ENCODE results near the gene ZFP82. TPM values are rescaled to one million over a fixed set of nuclear protein-coding genes. Genes with fewer than 3 reads are reported as not detected.

Gene ZFP82
- total RNA-seq, 1 donor from 2014 or later: 6.0 TPM

DNA sequence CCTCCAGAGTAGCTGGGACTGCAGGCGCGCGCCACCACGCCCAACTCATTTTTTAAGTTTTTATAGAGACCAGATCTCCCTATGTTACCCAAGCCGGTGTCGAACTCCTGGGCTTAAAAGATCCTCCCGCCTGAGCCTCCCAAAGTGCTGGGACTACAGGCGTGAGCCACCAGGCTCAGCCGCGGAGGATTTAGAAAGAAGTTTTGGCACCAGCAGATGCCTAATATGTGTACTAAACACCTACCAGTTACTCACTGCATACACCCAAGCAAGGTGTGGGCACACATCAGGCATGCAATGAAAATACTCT lies 39.0 kb downstream of the ZFP82 start:
- no peak for TF ChIP-seq CTCF (IDR thresholded peaks at IDR 0.05; ENCODE audit: insufficient read depth, low read length, poor library complexity, severe bottlenecking)
- Histone ChIP-seq H3K36me3 (ENCODE audit: control insufficient read depth, insufficient read depth, low read length) (no peaks in the 10 kb centered on the region), H3K27me3 (ENCODE audit: control insufficient read depth, insufficient read depth, low read length) (no peaks in the 10 kb centered on the region), H3K4me3 (ENCODE audit: low read depth, low read length) (peak overlapping the region; percentile 68)
- no peak for DNase-seq (ENCODE audit: low read depth)

DNA sequence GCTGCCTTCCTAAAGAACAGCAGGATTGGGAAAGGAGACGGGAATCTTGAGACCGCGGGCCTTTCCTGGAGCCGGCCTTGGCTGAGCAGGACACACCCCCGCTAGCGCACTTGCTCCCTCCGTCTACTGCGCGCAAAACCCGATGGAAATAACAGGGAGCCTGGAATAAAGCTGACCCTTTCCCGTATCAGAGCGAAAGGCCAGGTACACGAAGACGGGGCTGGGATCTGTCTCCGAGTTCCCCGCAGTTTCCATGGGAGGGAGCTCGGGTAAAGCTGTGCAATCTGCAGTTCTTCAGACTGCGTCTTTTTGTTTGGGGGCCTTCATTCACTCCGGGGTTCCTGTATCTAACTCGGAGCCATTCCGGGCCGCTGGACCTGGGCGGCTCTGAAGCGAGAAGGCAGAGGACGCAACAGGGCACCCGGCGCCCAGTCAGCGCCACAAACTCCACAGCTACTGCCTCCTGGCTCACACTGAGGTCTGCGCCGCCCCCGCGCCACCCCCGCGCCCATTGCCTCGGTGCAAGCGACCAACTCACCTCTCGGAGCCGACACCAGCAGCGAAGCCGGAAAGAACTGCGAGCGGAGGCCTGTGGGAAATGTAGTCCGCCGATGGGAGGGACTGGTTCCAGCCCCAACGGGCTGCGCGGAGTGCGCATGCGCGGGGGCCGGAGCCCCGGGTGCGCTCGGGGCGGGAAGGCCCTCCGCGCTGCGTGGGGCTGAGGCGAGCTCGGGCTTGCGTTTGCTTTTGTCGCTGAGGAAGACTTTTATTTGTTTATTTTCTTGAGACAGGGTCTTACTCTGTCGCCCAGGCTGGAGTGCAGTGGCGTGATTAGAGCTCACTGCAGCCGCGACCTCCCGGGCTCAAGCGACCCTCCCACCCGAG lies 39.6 kb downstream of the ZFP82 start, which contains the start of gene ZFP14:
TSS of gene ZFP14 (minus strand) at position 577 of the 885 bp plus-strand sequence. CDS start 11,309 bp downstream, outside the sequence.
- H3K27me3 ChIP-seq (ENCODE audit: control insufficient read depth, insufficient read depth, low read length): no peaks in the 10 kb centered on the region
- H3K36me3 ChIP-seq (ENCODE audit: control insufficient read depth, insufficient read depth, low read length): no peaks in the 10 kb centered on the region
- H3K4me3 ChIP-seq (ENCODE audit: low read depth, low read length): peak within 1 kb of the TSS; percentile 68
- TF ChIP-seq CTCF (IDR thresholded peaks at IDR 0.05; ENCODE audit: insufficient read depth, low read length, poor library complexity, severe bottlenecking): peak; percentile 26
- DNase-seq (ENCODE audit: low read depth): peak; percentile 65

DNA sequence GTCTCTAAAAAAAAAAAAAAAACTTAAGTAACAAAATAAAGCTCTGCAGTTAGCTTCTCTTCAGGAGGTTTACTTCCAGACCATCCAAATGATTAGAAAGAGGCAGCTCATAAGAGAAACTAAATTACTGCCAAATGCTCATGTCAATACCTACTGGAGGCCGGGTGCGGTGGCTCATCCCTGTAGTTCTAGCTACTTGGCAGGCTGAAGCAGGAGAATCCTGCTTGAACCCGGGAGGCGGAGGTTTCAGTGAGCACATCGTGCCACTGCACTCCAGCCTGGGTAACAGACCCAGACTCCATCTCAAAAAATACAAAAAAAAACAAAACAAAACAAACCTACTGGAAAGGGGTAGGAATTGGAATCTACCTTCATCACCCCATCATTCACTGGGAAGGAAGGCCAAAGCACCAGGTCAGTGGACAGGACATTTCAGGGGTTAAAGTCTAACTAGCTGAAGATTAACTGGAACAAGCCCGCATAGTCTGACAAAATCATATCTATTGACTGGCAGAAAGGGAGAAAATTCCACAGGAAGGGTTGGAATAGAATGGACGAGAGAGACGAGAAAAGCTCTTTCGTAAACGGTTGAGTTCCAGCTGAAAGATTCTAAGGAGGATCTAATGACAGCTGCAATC lies 40.8 kb downstream of the ZFP82 start:
- DNase-seq (ENCODE audit: low read depth): no peak
- Histone ChIP-seq H3K36me3 (ENCODE audit: control insufficient read depth, insufficient read depth, low read length) (no peaks in the 10 kb centered on the region), H3K4me3 (ENCODE audit: low read depth, low read length) (peak overlapping the region; percentile 68), H3K27me3 (ENCODE audit: control insufficient read depth, insufficient read depth, low read length) (no peaks in the 10 kb centered on the region)
- no peak for TF ChIP-seq CTCF (IDR thresholded peaks at IDR 0.05; ENCODE audit: insufficient read depth, low read length, poor library complexity, severe bottlenecking)

DNA sequence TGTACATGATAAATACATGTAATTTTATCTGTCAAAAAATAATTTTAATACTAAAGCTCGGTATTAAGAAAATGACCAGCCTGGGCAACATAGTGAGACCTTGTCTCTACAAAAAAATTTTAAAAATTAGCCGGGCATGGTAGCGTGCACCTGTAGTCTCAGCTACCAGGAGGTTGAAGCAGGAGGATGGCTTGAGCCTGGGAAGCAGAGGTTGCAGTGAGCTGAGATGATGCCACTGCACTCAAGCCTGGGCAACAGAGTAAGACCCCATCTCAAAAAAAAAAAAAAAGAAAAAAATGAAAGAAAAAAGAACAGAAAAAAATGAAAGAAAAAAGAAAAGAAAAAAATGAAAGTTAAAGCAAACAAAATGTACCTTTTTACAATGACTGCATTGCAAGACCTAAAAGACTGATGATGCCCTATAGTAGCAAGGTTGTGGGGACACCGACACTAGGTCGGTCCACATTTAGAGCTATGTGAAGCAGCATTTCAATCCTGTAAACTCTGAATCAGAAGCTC lies 44.7 kb downstream of the ZFP82 start:
- H3K4me3 ChIP-seq (ENCODE audit: low read depth, low read length): no peak overlapping the region
- TF ChIP-seq CTCF (IDR thresholded peaks at IDR 0.05; ENCODE audit: insufficient read depth, low read length, poor library complexity, severe bottlenecking): no peak
- no peak for DNase-seq (ENCODE audit: low read depth)
- H3K36me3 ChIP-seq (ENCODE audit: control insufficient read depth, insufficient read depth, low read length): no peaks in the 10 kb centered on the region
- no peaks in the 10 kb centered on the region for H3K27me3 ChIP-seq (ENCODE audit: control insufficient read depth, insufficient read depth, low read length)

DNA sequence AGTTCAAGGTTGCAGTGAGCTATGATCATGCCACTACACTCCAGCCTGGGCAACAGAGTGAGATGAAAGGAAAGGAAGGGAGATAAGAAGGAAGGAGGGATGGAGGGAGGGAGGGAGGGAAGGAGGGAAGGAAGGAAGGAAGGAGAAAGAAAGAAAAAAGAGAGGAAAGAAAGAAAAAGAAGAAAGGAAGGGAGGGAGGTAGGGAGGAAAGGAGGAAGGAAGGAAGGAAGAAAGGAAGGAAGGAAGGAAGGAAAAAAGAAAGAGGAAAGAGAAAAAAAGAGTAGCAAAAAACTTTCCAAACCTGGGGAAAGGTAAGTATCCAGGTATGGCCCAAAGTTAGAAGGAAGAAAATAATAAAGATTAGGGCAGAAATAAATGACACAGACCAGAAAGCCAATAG lies 46.6 kb downstream of the ZFP82 start:
- no peak overlapping the region for H3K4me3 ChIP-seq (ENCODE audit: low read depth, low read length)
- no peak for TF ChIP-seq CTCF (IDR thresholded peaks at IDR 0.05; ENCODE audit: insufficient read depth, low read length, poor library complexity, severe bottlenecking)
- DNase-seq (ENCODE audit: low read depth): no peak
- H3K27me3 ChIP-seq (ENCODE audit: control insufficient read depth, insufficient read depth, low read length): no peaks in the 10 kb centered on the region
- no peaks in the 10 kb centered on the region for H3K36me3 ChIP-seq (ENCODE audit: control insufficient read depth, insufficient read depth, low read length)
